ENCODE results near the gene CCR7.
A peak's percentile ranks its signal among the peaks of the same experiment; 100 is the strongest.

CCR7 gene

DNA sequence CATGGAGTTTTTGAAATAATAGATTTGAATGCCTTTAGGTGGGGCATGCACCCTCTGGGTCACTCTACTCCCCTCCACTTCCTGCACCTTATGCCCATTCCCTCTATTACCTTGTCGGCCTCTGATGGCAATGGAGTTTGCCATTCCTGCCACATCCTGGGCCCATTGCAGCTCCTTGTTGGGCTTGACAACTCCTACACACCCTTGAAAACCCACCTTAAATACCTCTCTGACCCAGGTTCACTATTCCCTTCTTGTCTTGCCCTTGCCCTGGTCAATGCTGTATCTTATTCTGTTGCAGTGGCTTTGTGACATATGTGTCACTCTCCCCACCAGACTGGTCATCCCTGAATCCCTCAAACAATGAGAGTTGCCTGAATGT is 2.4 kb downstream of the CCR7 start:
- Mint-ChIP-seq H3K4me3 (no peak overlapping the region), H3K27ac (peak overlapping the region in 1 of 3 experiments; percentile 22), H3K4me1 (peaks cover 33% of the 10 kb centered on the region), H3K36me3 (ENCODE audit: low read depth) (no peaks in the 10 kb centered on the region), H3K27me3 (ENCODE audit: low read depth) (peaks cover 21% of the 10 kb centered on the region), H3K9me3 (peaks cover 3% of the 10 kb centered on the region)
- no peak for TF ChIP-seq CTCF (IDR thresholded peaks at IDR 0.05; ENCODE audit: unreplicated experiment in 3 of 3)

DNA sequence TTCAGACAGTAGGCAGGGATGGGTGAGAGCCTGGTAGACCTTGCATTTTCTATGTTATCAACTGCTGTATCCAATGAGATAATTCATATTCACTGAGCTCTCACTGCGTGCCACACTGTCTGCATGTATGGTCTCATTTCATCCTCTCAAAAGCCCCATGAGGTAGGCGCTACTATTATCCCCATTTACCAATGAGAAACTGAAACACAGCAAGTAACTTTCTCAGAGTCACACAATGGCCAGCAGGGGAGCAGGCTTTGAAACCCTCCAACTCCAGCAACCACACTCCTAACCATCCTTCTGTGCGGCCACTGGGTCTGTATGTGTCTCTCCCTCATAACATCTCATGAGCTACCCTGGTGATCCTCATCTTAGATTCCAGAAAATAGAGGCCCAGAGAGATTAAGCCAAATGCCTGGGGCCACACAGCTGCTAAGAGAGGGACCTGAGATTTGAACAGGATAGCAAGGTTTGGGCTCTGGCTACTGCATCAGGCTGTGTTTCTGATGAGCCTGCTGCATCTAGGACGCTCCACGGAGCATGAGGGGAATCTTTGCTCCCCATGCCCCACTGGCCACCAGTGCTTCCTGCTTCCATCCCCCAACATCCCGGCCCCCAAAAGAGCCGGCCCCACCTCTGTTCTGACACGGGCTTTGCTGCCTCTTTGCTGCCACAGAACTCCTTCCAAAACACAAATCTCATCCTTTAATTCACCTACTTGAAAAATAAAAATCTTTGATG is 3.2 kb downstream of the CCR7 start:
- Mint-ChIP-seq H3K4me3 (no peak overlapping the region), H3K4me1 (peaks cover 41% of the 10 kb centered on the region), H3K9me3 (no peaks in the 10 kb centered on the region), H3K27me3 (ENCODE audit: low read depth) (peaks cover 22% of the 10 kb centered on the region), H3K36me3 (ENCODE audit: low read depth) (no peaks in the 10 kb centered on the region), H3K27ac (peak overlapping the region in 1 of 3 experiments; percentile 22)
- no peak for TF ChIP-seq CTCF (IDR thresholded peaks at IDR 0.05; ENCODE audit: unreplicated experiment in 3 of 3)

GRCh38 chr17:40561294-40561870 is 3.9 kb downstream of the CCR7 start:
- H3K27ac Mint-ChIP-seq = peak overlapping the region; percentile 74 to 98 (median 89)
- no peaks in the 10 kb centered on the region for H3K9me3 Mint-ChIP-seq
- H3K36me3 Mint-ChIP-seq (ENCODE audit: low read depth) = no peaks in the 10 kb centered on the region
- no peak for TF ChIP-seq CTCF (IDR thresholded peaks at IDR 0.05; ENCODE audit: unreplicated experiment in 3 of 3)
- H3K27me3 Mint-ChIP-seq (ENCODE audit: low read depth) = peaks cover 26% of the 10 kb centered on the region
- H3K4me1 Mint-ChIP-seq = peaks cover 48% of the 10 kb centered on the region
- H3K4me3 Mint-ChIP-seq = no peak overlapping the region

GRCh38 chr17:40560592-40561293 is 4.5 kb downstream of the CCR7 start:
- H3K27ac Mint-ChIP-seq = peak overlapping the region; percentile 74 to 98 (median 89)
- peaks cover 54% of the 10 kb centered on the region for H3K4me1 Mint-ChIP-seq
- no peaks in the 10 kb centered on the region for H3K36me3 Mint-ChIP-seq (ENCODE audit: low read depth)
- H3K27me3 Mint-ChIP-seq (ENCODE audit: low read depth) = peaks cover 26% of the 10 kb centered on the region
- H3K9me3 Mint-ChIP-seq = no peaks in the 10 kb centered on the region
- H3K4me3 Mint-ChIP-seq = peak overlapping the region; percentile 10 to 34 (median 34)
- no peak for TF ChIP-seq CTCF (IDR thresholded peaks at IDR 0.05; ENCODE audit: unreplicated experiment in 3 of 3)

- Mint-ChIP-seq H3K9me3 (no peaks in the 10 kb centered on the region), H3K27me3 (ENCODE audit: low read depth) (peaks cover 26% of the 10 kb centered on the region), H3K27ac (peak overlapping the region; percentile 74 to 98 (median 89)), H3K4me1 (peaks cover 61% of the 10 kb centered on the region), H3K36me3 (ENCODE audit: low read depth) (no peaks in the 10 kb centered on the region), H3K4me3 (peak overlapping the region; percentile 10 to 47 (median 34))
- TF ChIP-seq CTCF (IDR thresholded peaks at IDR 0.05; ENCODE audit: unreplicated experiment in 3 of 3) = peak; percentile 95 to 98 (median 98)
Observed at GRCh38 chr17:40559954-40560591, 5.2 kb downstream of the CCR7 start.

Measured in nephron (organoid).